NCI-H146 (cell line): ENCODE measurements around the gene OR4D2.

ENCODE experiments used
- DNase-seq: peaks from one replicate; lab custom pipeline; 2025; lab: John Stamatoyannopoulos, UW

Gene OR4D2

DNA sequence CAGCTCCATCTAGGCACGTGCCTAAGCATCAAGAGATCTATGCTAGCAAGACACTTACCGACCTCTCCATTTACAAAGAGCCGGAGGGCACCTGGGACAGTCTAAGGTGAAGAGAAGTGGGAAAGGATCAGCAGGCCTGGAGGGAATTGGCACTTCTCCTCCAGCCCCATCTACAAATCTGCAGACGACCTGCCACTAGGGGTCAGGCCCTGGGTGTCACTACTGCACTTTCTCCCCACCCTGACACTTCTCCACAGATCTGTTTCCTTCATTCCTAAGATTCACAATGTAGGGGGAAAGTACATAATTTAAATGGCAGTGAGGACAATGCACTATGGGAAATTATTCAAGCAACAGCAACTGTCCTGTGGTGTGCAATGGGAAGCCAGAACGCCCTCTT lies 44.1 kb downstream of the OR4D2 start:
- no peak for DNase-seq

DNA sequence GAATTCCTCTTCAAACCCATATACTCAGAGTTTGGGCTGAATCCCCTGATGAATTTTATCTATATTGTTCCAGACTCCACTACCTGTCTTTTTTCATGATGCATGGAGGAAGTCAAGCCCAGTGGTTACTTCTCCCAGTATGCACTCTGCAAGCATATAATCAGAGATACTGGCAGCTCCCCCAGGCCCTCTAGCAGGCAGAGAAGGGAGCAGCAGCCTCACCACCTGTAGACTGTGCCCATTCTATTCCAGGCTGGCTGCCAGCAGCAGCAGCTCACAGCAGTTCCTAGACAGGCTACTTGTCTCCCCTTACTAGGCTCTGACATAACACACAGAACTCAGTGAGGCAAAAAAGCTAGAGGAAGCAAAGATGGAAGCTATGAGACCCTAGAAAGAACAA lies 48.9 kb downstream of the OR4D2 start:
- no peak for DNase-seq

DNA sequence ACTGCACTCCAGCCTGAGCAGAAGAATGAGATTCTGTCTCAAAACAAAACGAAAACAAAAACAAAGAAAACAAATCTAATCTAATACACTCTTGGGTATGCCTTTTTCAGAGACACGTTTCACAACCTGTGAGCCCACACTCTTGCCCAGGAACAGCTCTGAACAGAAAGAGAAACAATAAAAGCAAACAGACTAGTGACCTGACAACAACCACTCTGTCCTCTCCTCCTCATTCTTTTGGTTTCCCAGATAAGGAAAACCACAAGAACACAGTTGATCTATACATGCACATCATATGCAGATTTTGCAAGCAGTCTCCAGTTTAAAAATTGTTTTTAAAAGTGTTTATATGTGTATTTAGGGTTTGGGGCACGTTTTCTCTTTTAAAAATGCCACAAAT lies 51.0 kb downstream of the OR4D2 start:
- DNase-seq, result no peak

DNA sequence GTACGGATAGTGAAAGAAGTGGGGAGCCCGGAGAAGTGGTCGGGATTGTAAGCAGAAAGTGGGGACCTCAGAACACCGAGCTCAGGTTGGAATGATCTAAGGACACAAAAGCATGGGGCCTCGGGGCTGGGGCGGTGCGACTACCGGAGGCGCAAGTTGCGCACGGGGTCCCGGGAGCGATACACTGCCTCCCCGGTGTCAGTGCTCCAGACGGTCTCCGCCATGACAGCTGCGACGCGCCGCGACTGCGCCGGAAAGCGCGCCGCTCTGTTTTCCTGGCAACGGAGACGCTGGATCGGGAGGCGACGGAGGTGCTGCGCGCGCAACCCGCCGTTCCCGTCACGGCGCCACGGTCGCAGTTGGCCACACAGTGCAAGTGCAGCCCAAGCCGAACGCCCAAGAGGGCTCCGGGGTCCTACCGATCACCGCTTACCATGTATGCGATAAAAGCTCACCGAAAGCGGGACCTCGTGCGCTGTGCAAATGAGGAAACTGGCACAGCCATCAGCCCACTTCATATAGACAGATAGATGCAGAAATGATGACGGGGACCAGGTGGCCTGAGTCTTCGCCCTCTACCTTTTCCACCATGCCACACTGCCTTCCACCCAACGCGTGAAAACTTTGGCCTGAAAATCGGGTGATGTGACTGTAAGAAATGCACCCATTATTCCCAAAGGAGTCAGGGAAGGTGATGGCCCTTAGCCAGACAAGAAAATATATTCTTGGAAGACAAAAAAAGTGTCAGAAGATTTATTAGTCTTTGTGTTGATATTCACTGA lies 52.4 kb downstream of the OR4D2 start, which contains the start of gene MKS1:
Gene MKS1, minus strand, starts transcription at position 249 of the 782 bp plus-strand sequence. Its CDS starts 25 bp downstream, at position 224.
- peak; percentile 92 for DNase-seq

DNA sequence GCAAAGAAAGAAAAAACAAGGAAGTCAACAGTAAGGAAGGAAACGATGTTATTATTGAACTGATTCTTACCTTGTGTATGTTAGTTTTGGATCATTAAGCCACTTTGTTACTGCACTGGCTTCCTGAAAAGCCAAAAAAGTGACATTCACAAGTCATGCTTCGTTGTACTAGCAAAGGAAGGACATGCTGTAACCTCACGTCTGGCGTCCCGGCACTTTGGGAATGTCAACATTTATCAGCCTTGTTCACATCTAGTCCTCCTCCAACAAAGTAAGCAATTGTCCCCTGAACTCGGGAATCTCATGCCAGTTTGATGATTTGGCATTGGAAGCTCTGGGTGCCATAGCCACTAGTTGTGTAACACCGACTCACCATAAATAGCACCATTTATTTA lies 53.0 kb downstream of the OR4D2 start:
- no peak for DNase-seq
